Measurements from ENCODE around the gene SYT1.
A peak's percentile ranks its signal among the peaks of the same experiment; 100 is the strongest.

The SYT1 gene

GRCh38 chr12:78961171-78961570, 96.6 kb downstream of the SYT1 start:
- H3K9me3 Mint-ChIP-seq, result peaks cover 3% of the 10 kb centered on the region
- H3K27me3 Mint-ChIP-seq, result no peaks in the 10 kb centered on the region
- ATAC-seq (replicated peaks; ENCODE audit: extremely low read depth, poor library complexity, severe bottlenecking), result no peak
- no peaks in the 10 kb centered on the region for H3K4me1 Mint-ChIP-seq
- no peak for DNase-seq (ENCODE audit: low spot score in 2 of 2)
- no peaks in the 10 kb centered on the region for H3K36me3 Mint-ChIP-seq (ENCODE audit: insufficient read depth)
- H3K27ac Mint-ChIP-seq (ENCODE audit: low read depth), result no peak overlapping the region
- no peak overlapping the region for H3K4me3 Mint-ChIP-seq

GRCh38 chr12:78963439-78964227, 99.1 kb downstream of the SYT1 start:
- Mint-ChIP-seq H3K4me3 (no peak overlapping the region), H3K4me1 (no peaks in the 10 kb centered on the region), H3K9me3 (peaks cover 13% of the 10 kb centered on the region), H3K27ac (ENCODE audit: low read depth) (no peak overlapping the region), H3K27me3 (no peaks in the 10 kb centered on the region), H3K36me3 (ENCODE audit: insufficient read depth) (no peaks in the 10 kb centered on the region)
- ATAC-seq (replicated peaks; ENCODE audit: extremely low read depth, poor library complexity, severe bottlenecking) (no peak), DNase-seq (ENCODE audit: low spot score in 2 of 2) (no peak)

DNA sequence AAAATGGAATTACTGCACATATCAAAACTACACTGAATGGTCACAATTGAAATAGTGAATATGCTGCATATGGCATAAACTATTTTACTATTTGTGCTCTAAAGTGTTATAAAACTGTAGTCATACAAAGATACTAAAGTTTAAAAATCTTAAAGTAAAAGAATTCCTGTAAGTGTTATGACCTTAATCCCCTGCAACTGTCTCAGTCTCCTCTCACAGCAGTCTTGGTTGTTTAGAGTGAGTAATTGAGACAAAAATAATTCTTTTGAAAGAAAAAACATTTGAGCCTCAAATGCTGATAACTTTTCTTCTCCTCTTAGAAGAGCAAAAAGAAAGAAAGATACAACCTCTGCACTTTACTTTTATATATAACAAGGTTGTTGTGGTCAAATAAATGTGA, 99.9 kb downstream of the SYT1 start:
- Mint-ChIP-seq H3K9me3 (peaks cover 19% of the 10 kb centered on the region), H3K4me1 (no peaks in the 10 kb centered on the region), H3K4me3 (no peak overlapping the region), H3K27ac (ENCODE audit: low read depth) (no peak overlapping the region), H3K27me3 (no peaks in the 10 kb centered on the region), H3K36me3 (ENCODE audit: insufficient read depth) (no peaks in the 10 kb centered on the region)
- ATAC-seq (replicated peaks; ENCODE audit: extremely low read depth, poor library complexity, severe bottlenecking), result no peak
- DNase-seq (ENCODE audit: low spot score in 2 of 2), result no peak

DNA sequence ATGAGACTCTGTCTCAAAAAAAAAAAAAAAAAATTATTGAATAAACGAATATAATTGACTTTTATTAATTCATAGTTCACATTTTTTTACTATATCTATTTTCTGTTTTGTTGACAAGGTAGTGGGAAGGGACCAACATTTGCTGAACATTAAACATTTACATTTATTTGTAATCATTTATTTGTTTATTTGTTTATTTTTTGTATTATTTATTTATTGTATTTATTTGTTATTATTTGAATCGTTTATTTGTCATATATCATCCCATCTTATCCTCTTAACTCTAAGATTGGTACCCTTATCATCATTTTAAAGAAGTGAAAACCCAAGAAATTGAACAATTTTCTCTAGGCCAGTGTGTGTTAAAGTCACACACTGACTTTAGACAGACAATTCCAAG, 101.5 kb downstream of the SYT1 start:
- Mint-ChIP-seq H3K4me3 (no peak overlapping the region), H3K9me3 (peaks cover 21% of the 10 kb centered on the region), H3K36me3 (ENCODE audit: insufficient read depth) (no peaks in the 10 kb centered on the region), H3K27me3 (no peaks in the 10 kb centered on the region), H3K4me1 (no peaks in the 10 kb centered on the region), H3K27ac (ENCODE audit: low read depth) (no peak overlapping the region)
- DNase-seq (ENCODE audit: low spot score in 2 of 2) (no peak), ATAC-seq (replicated peaks; ENCODE audit: extremely low read depth, poor library complexity, severe bottlenecking) (no peak)

- no peaks in the 10 kb centered on the region for H3K36me3 Mint-ChIP-seq (ENCODE audit: insufficient read depth)
- no peaks in the 10 kb centered on the region for H3K27me3 Mint-ChIP-seq
- no peak overlapping the region for H3K27ac Mint-ChIP-seq (ENCODE audit: low read depth)
- H3K4me3 Mint-ChIP-seq, result no peak overlapping the region
- peaks cover 20% of the 10 kb centered on the region for H3K9me3 Mint-ChIP-seq
- H3K4me1 Mint-ChIP-seq, result no peaks in the 10 kb centered on the region
- DNase-seq (ENCODE audit: low spot score in 2 of 2) (no peak), ATAC-seq (replicated peaks; ENCODE audit: extremely low read depth, poor library complexity, severe bottlenecking) (no peak)
Measured at GRCh38 chr12:78966926-78967325, 102.4 kb downstream of the SYT1 start.

- H3K27me3 Mint-ChIP-seq, result no peaks in the 10 kb centered on the region
- DNase-seq (ENCODE audit: low spot score in 2 of 2) (no peak), ATAC-seq (replicated peaks; ENCODE audit: extremely low read depth, poor library complexity, severe bottlenecking) (no peak)
- H3K27ac Mint-ChIP-seq (ENCODE audit: low read depth), result no peak overlapping the region
- no peaks in the 10 kb centered on the region for H3K36me3 Mint-ChIP-seq (ENCODE audit: insufficient read depth)
- H3K9me3 Mint-ChIP-seq, result peaks cover 18% of the 10 kb centered on the region
- no peak overlapping the region for H3K4me3 Mint-ChIP-seq
- no peaks in the 10 kb centered on the region for H3K4me1 Mint-ChIP-seq
Measured at GRCh38 chr12:78968226-78968625, 103.7 kb downstream of the SYT1 start.

DNA sequence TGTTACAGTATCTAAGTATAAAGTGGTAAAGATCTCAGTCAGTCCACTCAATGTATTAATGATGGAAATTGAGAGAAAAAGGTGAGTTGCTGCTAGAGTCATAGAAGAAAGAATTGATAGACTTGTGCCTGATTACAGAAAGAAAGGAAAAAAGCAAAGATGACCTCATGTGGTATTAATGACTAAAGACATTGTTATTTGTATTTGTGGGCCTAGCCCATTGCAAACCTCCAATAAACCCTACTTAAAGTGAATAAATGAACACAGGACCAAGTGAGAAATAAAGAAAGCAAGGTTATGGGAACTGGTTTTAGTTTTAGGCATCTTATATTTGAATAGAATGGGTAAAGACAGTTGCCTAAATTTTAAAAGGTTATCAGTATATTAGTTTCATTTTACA, 105.5 kb downstream of the SYT1 start:
- Mint-ChIP-seq H3K36me3 (ENCODE audit: insufficient read depth) (no peaks in the 10 kb centered on the region), H3K4me1 (no peaks in the 10 kb centered on the region), H3K27me3 (no peaks in the 10 kb centered on the region), H3K27ac (ENCODE audit: low read depth) (no peak overlapping the region), H3K9me3 (peaks cover 18% of the 10 kb centered on the region), H3K4me3 (no peak overlapping the region)
- no peak for DNase-seq (ENCODE audit: low spot score in 2 of 2)
- no peak for ATAC-seq (replicated peaks; ENCODE audit: extremely low read depth, poor library complexity, severe bottlenecking)

GRCh38 chr12:78977304-78977867, 112.8 kb downstream of the SYT1 start:
- Mint-ChIP-seq H3K36me3 (ENCODE audit: insufficient read depth) (no peaks in the 10 kb centered on the region), H3K4me3 (no peak overlapping the region), H3K4me1 (no peaks in the 10 kb centered on the region), H3K27me3 (no peaks in the 10 kb centered on the region), H3K9me3 (no peaks in the 10 kb centered on the region), H3K27ac (ENCODE audit: low read depth) (no peak overlapping the region)
- DNase-seq (ENCODE audit: low spot score in 2 of 2) (no peak), ATAC-seq (replicated peaks; ENCODE audit: extremely low read depth, poor library complexity, severe bottlenecking) (no peak)

- H3K27ac Mint-ChIP-seq (ENCODE audit: low read depth), result peak overlapping the region; percentile 35
- no peaks in the 10 kb centered on the region for H3K36me3 Mint-ChIP-seq (ENCODE audit: insufficient read depth)
- ATAC-seq (replicated peaks; ENCODE audit: extremely low read depth, poor library complexity, severe bottlenecking) (no peak), DNase-seq (ENCODE audit: low spot score in 2 of 2) (no peak)
- H3K27me3 Mint-ChIP-seq, result no peaks in the 10 kb centered on the region
- H3K9me3 Mint-ChIP-seq, result peaks cover 10% of the 10 kb centered on the region
- H3K4me1 Mint-ChIP-seq, result no peaks in the 10 kb centered on the region
- no peak overlapping the region for H3K4me3 Mint-ChIP-seq
Measured at GRCh38 chr12:78994168-78994791, 129.7 kb downstream of the SYT1 start.

GRCh38 chr12:79000501-79000900, 135.9 kb downstream of the SYT1 start:
- Mint-ChIP-seq H3K9me3 (peaks cover 5% of the 10 kb centered on the region), H3K27me3 (no peaks in the 10 kb centered on the region), H3K36me3 (ENCODE audit: insufficient read depth) (no peaks in the 10 kb centered on the region), H3K4me3 (no peak overlapping the region), H3K27ac (ENCODE audit: low read depth) (no peak overlapping the region), H3K4me1 (no peaks in the 10 kb centered on the region)
- ATAC-seq (replicated peaks; ENCODE audit: extremely low read depth, poor library complexity, severe bottlenecking), result no peak
- no peak for DNase-seq (ENCODE audit: low spot score in 2 of 2)

- DNase-seq (ENCODE audit: low spot score in 2 of 2) (no peak), ATAC-seq (replicated peaks; ENCODE audit: extremely low read depth, poor library complexity, severe bottlenecking) (no peak)
- Mint-ChIP-seq H3K4me3 (no peak overlapping the region), H3K4me1 (no peaks in the 10 kb centered on the region), H3K27me3 (no peaks in the 10 kb centered on the region), H3K27ac (ENCODE audit: low read depth) (no peak overlapping the region), H3K9me3 (peaks cover 10% of the 10 kb centered on the region), H3K36me3 (ENCODE audit: insufficient read depth) (no peaks in the 10 kb centered on the region)
Measured at GRCh38 chr12:79001404-79001803, 136.8 kb downstream of the SYT1 start.

- ATAC-seq (replicated peaks; ENCODE audit: extremely low read depth, poor library complexity, severe bottlenecking) (no peak), DNase-seq (ENCODE audit: low spot score in 2 of 2) (no peak)
- H3K9me3 Mint-ChIP-seq, result peaks cover 25% of the 10 kb centered on the region
- no peaks in the 10 kb centered on the region for H3K4me1 Mint-ChIP-seq
- no peaks in the 10 kb centered on the region for H3K36me3 Mint-ChIP-seq (ENCODE audit: insufficient read depth)
- no peak overlapping the region for H3K27ac Mint-ChIP-seq (ENCODE audit: low read depth)
- H3K27me3 Mint-ChIP-seq, result no peaks in the 10 kb centered on the region
- no peak overlapping the region for H3K4me3 Mint-ChIP-seq
Measured at GRCh38 chr12:79006306-79006705, 141.7 kb downstream of the SYT1 start.

DNA sequence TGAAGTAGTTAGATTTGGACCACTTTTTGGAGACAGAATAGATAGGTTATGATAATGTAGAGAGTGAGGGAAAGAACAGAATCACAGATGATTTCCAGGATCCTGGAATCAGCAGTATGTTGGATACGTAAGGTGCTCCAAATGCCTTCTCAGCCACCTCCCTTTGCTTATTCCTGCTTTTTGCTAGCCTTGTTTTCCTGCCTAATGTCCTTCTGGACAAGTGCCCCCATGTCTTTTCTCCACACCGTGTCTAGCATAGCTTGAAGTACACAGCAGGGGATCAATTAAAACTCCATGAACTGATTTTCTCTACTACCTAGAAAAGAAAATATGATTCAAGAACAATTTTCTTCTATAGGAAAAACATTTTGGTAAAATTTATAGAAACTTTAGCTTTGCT, 144.0 kb downstream of the SYT1 start:
- Mint-ChIP-seq H3K27ac (ENCODE audit: low read depth) (no peak overlapping the region), H3K27me3 (no peaks in the 10 kb centered on the region), H3K9me3 (peaks cover 27% of the 10 kb centered on the region), H3K4me1 (no peaks in the 10 kb centered on the region), H3K36me3 (ENCODE audit: insufficient read depth) (no peaks in the 10 kb centered on the region), H3K4me3 (no peak overlapping the region)
- DNase-seq (ENCODE audit: low spot score in 2 of 2), result no peak
- no peak for ATAC-seq (replicated peaks; ENCODE audit: extremely low read depth, poor library complexity, severe bottlenecking)

Measured in central memory CD8-positive, alpha-beta T cell (primary cell).